KBM-7 (cell line): Measurements from ENCODE around the gene NCAPD3.
"Not testable (repeated sequence)": the region's sequence is repeated elsewhere in the genome, so short reads cannot be mapped to it uniquely, and the experiment has no call there.

Experiments
- DNase-seq: peaks from one replicate; pipeline ENCODE4 v3.0.0-alpha.2; 2015
- in situ Hi-C: fragments of 300-500 bp; cut with MboI; formaldehyde crosslinking; loops from 2 replicates; pipeline ENCODE4 v1.14.3; 2020; ENCODE audit warnings: low sequenced_read_pairs, low pct_unique_long_range_greater_than_20kb, mixed read lengths

NCAPD3 gene

GRCh38 chr11:134223836-134224709 lies at the start of gene NCAPD3, which contains the start of gene VPS26B:
Gene NCAPD3, minus strand, starts transcription at chr11:134223967. Its CDS starts 41 bp downstream, at chr11:134223926.
Gene VPS26B, plus strand, starts transcription at chr11:134224671. Its CDS starts 452 bp downstream, at chr11:134225123.
- in situ Hi-C loops = no loop called here
- DNase-seq = peak; percentile 97

GRCh38 chr11:134273317-134273712 lies 49.5 kb upstream of the NCAPD3 start:
- no peak for DNase-seq
- in situ Hi-C loops = no loop called here

- DNase-seq = no peak
- in situ Hi-C loops = no loop called here
Observed at GRCh38 chr11:134272381-134273316, 48.9 kb upstream of the NCAPD3 start.

- in situ Hi-C loops = no loop called here
- no peak for DNase-seq
Observed at GRCh38 chr11:134271978-134272377, 48.2 kb upstream of the NCAPD3 start.

- peak; percentile 39 for DNase-seq
- in situ Hi-C loops = no loop called here
Observed at GRCh38 chr11:134270250-134270714, 46.5 kb upstream of the NCAPD3 start.

GRCh38 chr11:134267966-134268365 lies 44.2 kb upstream of the NCAPD3 start:
- in situ Hi-C loops = no loop called here
- no peak for DNase-seq

- in situ Hi-C loops = no loop called here
- no peak for DNase-seq
Observed at GRCh38 chr11:134267461-134267860, 43.7 kb upstream of the NCAPD3 start.

GRCh38 chr11:134266841-134267251 lies 43.1 kb upstream of the NCAPD3 start:
- DNase-seq = peak; percentile 76
- in situ Hi-C loops = no loop called here

- in situ Hi-C loops = no loop called here
- no peak for DNase-seq
Observed at GRCh38 chr11:134266440-134266839, 42.7 kb upstream of the NCAPD3 start.

GRCh38 chr11:134264966-134265764 lies 41.4 kb upstream of the NCAPD3 start:
- in situ Hi-C loops = no loop called here

GRCh38 chr11:134261626-134262488 lies 38.1 kb upstream of the NCAPD3 start:
- in situ Hi-C loops = no loop called here
- DNase-seq = peak; percentile 63

More at GRCh38 chr11:134264966-134265764, 41.4 kb upstream of the NCAPD3 start:
- DNase-seq = no peak

- DNase-seq = no peak
- in situ Hi-C loops = no loop called here
Observed at GRCh38 chr11:134260983-134261382, 37.2 kb upstream of the NCAPD3 start.

GRCh38 chr11:134260503-134260902 lies 36.7 kb upstream of the NCAPD3 start:
- in situ Hi-C loops = no loop called here
- DNase-seq = peak; percentile 69

GRCh38 chr11:134258577-134258976 lies 34.8 kb upstream of the NCAPD3 start:
- no peak for DNase-seq
- in situ Hi-C loops = no loop called here

GRCh38 chr11:134257101-134257500 lies 33.3 kb upstream of the NCAPD3 start:
- in situ Hi-C loops = no loop called here
- DNase-seq = no peak

- DNase-seq, in situ Hi-C loops: not testable (repeated sequence)
Observed at GRCh38 chr11:134255184-134255561, 31.4 kb upstream of the NCAPD3 start.

GRCh38 chr11:134254433-134255183 lies 30.8 kb upstream of the NCAPD3 start:
- in situ Hi-C loops = no loop called here
- DNase-seq = no peak
